HL-60 (cell line): ENCODE measurements around the gene RECK.

ENCODE experiments used
- DNase-seq, 2 experiments: peaks; one replicate each; pipeline ENCODE4 v3.0.0-alpha.2; 2010 to 2020; ENCODE audit warnings: low read depth in 1 of 2, low spot score in 1 of 2
- H3K27ac ChIP-seq: fragments of 250-450 bp; sonication (Bioruptor Pico); replicated peaks from 2 replicates; pipeline ENCODE4 v1.5.1; 2020; ENCODE audit warnings: mild to moderate bottlenecking, moderate library complexity
- H3K27me3 ChIP-seq: fragments of 250-450 bp; sonication (Bioruptor Pico); 2 replicates; pipeline ENCODE4 v1.5.1; 2021; ENCODE audit warnings: mild to moderate bottlenecking, moderate library complexity; ENCODE audit not compliant: insufficient read depth, poor library complexity, severe bottlenecking
- H3K4me3 ChIP-seq: replicated peaks from 2 replicates; pipeline ENCODE4 v1.5.1; 2011; ENCODE audit warnings: mild to moderate bottlenecking, control low read depth, low read length; ENCODE audit not compliant: insufficient read depth
- CTCF ChIP-seq: IDR thresholded peaks from one replicate; pipeline ENCODE4 v1.5.1; 2011; ENCODE audit warnings: low read length, control low read depth, inconsistent platforms; ENCODE audit not compliant: insufficient read depth
- GABPA ChIP-seq: IDR thresholded peaks from 2 replicates; pipeline ENCODE4 v1.6.1; 2012; ENCODE audit warnings: low read depth
- POLR2AphosphoS5 ChIP-seq: IDR thresholded peaks from 2 replicates; pipeline ENCODE4 v1.6.1; 2012; ENCODE audit warnings: low read depth
- REST ChIP-seq: IDR thresholded peaks from 2 replicates; pipeline ENCODE4 v1.6.1; 2012; ENCODE audit warnings: low read depth; ENCODE audit not compliant: insufficient replicate concordance
- SPI1 ChIP-seq: IDR thresholded peaks from 2 replicates; pipeline ENCODE4 v1.6.1; 2012; ENCODE audit warnings: low read depth, mild to moderate bottlenecking, borderline replicate concordance

RECK gene

DNA sequence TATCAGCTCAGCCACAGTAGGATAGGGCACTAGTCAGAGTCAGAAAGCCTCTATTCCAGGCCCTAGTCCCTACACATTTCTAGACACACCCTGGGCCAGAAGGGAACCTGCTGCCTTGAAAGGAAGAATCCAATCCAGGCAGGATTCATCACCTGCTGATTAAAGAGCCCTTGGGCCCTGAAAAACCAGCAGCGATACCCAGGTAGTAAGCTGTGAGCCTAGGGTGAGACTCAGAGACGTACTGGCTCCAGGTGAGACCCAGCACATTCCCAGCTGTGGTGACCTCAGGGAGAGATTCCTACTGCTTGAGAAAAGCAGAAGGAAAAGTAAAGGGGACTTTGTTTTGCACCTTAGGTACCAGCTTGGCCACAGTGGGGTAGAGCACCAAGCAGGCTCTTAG, 137.1 kb downstream of the RECK start:
- no peak for DNase-seq
- H3K4me3 ChIP-seq: no peak overlapping the region
- TF ChIP-seq REST (no peak), CTCF (no peak), POLR2AphosphoS5 (no peak), SPI1 (no peak), GABPA (no peak)
- H3K27ac ChIP-seq: no peak overlapping the region
- no peaks in the 10 kb centered on the region for H3K27me3 ChIP-seq
